PFSK-1 (cell line): Measurements from ENCODE around the gene LBX1.

ENCODE experiments used
- FOXP2 ChIP-seq: optimal IDR thresholded peaks from 2 replicates; pipeline ENCODE3; 2011; ENCODE audit warnings: borderline replicate concordance, control low read depth, inconsistent platforms; ENCODE audit not compliant: insufficient read depth; ENCODE audit errors: extremely low read length, extremely low read depth
- POLR2AphosphoS5 ChIP-seq: IDR thresholded peaks from 2 replicates; pipeline ENCODE4 v1.6.1; 2012; ENCODE audit warnings: low read depth, mild to moderate bottlenecking, control low read depth, low read length, moderate library complexity
- SIN3A ChIP-seq: IDR thresholded peaks from 2 replicates; pipeline ENCODE4 v1.6.1; 2012; ENCODE audit warnings: mild to moderate bottlenecking, low read length, moderate library complexity, borderline replicate concordance; ENCODE audit not compliant: insufficient read depth
- TAF1 ChIP-seq: IDR thresholded peaks from 2 replicates; pipeline ENCODE4 v1.6.1; 2012; ENCODE audit warnings: low read length, control low read depth, borderline replicate concordance; ENCODE audit not compliant: insufficient read depth
- TF ChIP-seq, protein P1 (sequence below), 2 experiments: IDR thresholded peaks; 2 replicates each; pipeline versions ENCODE4 v1.6.1 to v1.8.0; 2011 to 2012; ENCODE audit warnings: low read depth in 2 of 2, low read length in 2 of 2, control low read depth in 1 of 2, inconsistent platforms in 1 of 2, mild to moderate bottlenecking in 1 of 2, moderate library complexity in 1 of 2; ENCODE audit not compliant: insufficient read depth in 1 of 2

Gene LBX1

DNA sequence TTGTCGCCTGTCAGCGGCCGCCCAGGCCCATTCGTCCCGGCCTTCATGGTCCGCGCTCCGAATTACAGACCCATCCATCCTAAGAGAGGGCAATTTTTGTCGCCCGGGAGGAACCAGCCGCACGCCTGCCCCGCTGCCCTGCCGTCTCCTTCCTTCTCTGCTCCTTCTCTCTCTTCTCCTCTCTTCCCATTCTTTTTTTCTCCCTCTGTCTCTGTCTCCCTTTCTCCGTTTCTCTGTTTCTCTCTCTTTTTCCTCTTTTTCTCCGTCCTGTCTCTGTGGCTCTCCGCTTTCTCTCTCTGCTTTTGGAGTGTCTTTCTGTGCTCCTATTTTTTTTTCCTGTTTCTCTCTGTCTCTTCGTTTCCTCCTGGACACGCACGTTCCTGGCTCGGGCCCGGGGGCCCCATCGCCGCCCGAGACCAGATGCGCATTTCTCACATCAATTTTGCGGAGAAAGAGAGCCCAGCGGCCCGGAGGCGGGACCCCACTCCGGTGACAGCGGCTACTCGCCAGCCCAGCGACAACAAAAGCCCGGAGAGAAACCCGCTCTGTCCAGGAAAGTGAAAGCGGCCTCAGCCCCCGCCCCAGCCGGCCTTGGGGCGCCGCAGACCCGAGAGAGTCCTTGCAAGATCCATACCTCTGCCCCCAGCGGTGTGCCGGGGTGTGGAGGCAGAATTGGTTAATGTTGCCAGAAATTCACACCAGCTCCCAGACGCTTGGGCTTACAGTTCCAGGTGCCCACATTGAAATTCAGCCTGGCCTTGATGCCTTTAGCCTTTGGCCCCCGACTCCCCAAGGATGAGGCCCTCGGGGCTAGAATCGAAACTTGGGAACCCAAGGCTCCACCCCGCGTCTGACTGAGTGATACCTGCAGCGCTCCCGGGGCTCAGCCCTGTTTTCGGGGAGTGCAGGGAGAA, 4.1 kb downstream of the LBX1 start:
- TF ChIP-seq TAF1 (no peak), FOXP2 (no peak), SIN3A (no peak), POLR2AphosphoS5 (no peak)
- TF ChIP-seq, protein P1, sequence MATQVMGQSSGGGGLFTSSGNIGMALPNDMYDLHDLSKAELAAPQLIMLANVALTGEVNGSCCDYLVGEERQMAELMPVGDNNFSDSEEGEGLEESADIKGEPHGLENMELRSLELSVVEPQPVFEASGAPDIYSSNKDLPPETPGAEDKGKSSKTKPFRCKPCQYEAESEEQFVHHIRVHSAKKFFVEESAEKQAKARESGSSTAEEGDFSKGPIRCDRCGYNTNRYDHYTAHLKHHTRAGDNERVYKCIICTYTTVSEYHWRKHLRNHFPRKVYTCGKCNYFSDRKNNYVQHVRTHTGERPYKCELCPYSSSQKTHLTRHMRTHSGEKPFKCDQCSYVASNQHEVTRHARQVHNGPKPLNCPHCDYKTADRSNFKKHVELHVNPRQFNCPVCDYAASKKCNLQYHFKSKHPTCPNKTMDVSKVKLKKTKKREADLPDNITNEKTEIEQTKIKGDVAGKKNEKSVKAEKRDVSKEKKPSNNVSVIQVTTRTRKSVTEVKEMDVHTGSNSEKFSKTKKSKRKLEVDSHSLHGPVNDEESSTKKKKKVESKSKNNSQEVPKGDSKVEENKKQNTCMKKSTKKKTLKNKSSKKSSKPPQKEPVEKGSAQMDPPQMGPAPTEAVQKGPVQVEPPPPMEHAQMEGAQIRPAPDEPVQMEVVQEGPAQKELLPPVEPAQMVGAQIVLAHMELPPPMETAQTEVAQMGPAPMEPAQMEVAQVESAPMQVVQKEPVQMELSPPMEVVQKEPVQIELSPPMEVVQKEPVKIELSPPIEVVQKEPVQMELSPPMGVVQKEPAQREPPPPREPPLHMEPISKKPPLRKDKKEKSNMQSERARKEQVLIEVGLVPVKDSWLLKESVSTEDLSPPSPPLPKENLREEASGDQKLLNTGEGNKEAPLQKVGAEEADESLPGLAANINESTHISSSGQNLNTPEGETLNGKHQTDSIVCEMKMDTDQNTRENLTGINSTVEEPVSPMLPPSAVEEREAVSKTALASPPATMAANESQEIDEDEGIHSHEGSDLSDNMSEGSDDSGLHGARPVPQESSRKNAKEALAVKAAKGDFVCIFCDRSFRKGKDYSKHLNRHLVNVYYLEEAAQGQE (IDR thresholded peaks at IDR 0.05; ENCODE audit: insufficient read depth in 1 of 2, low read depth in 2 of 2, low read length in 2 of 2): no peak

DNA sequence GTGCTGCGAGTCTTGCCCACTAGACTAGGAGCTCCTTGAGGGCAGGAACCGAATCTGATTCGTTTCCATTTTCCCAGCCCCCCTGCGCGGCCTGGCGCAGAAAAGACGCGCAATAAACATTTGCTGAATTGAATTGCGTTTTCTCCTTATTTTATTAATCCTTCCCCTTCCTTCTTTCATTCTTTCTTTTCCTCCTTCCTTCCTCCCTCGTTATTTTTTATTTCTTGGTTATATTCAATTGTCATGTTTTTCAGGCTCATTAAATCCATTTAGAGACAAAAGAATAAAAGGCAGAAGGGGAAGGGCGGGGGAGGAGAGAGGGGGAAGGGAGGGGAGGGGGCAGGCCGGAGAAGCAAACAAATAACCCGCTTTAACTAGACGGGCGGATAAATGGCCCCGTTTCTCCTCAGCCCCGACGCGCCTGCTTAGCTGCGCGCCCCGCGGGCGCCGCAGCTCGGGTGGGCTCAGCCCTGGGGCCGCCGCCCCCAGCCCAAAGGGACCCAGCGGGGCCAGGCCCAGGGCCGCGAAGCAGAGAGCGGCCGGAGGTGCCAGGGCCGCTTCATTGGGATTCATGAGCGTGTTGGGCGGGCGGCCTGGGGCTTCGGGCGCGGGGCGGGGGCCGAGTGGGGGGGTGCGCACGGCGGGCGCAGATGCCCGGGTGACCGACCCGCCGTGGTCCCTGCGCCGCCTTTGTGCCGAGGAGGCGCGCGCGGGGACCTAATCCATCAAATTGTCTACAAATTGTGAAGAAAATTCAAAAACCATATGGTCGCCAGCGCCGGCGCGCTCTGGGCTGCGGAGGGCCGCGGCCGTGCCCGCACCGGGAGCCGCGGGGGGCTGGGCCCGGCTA, 5.0 kb downstream of the LBX1 start:
- TF ChIP-seq, protein P1 (IDR thresholded peaks at IDR 0.05; ENCODE audit: insufficient read depth in 1 of 2, low read depth in 2 of 2, low read length in 2 of 2): no peak
- no peak for TF ChIP-seq TAF1
- no peak for TF ChIP-seq FOXP2
- TF ChIP-seq SIN3A: no peak
- no peak for TF ChIP-seq POLR2AphosphoS5

DNA sequence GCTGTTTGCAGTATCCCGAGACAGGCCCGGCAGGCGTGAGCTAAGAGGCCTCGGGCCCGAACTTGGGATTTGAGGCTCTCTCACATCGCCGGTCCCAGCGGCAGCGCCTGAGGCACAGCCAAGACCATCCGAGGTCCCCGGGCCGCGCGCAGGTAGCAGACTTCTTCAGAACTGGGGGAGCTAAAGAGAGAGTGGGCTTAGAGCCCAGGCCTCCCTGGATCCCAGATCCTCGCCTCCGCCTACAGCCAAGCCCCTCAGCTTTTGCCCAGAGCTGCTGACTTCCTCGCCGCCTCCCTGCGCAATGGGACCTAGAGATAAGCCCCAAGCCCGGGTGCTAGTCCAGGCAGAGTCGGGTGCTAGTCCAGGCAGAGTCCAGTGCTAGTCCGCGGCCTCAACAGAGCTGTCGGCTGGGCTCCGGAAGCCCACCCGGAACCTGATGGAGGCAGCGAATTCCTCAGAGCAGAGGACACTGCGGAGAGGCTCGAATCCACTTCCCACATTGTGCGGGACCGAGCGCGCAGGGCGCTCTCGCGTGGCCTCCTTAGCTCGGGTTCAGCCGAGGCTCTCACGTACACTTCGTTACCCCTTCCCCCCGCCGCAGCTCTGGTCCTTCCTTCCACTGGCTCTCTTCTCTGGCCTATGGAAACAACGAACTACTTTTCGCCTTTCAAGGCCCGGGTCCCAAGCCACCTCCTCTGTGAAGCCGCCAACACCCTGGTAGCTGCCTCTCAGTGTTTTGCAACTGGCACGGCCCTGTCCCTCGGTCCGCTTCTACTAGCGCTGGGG, 5.8 kb downstream of the LBX1 start:
- TF ChIP-seq FOXP2 (no peak), POLR2AphosphoS5 (no peak), SIN3A (no peak), TAF1 (no peak)
- TF ChIP-seq, protein P1 (IDR thresholded peaks at IDR 0.05; ENCODE audit: insufficient read depth in 1 of 2, low read depth in 2 of 2, low read length in 2 of 2): no peak

DNA sequence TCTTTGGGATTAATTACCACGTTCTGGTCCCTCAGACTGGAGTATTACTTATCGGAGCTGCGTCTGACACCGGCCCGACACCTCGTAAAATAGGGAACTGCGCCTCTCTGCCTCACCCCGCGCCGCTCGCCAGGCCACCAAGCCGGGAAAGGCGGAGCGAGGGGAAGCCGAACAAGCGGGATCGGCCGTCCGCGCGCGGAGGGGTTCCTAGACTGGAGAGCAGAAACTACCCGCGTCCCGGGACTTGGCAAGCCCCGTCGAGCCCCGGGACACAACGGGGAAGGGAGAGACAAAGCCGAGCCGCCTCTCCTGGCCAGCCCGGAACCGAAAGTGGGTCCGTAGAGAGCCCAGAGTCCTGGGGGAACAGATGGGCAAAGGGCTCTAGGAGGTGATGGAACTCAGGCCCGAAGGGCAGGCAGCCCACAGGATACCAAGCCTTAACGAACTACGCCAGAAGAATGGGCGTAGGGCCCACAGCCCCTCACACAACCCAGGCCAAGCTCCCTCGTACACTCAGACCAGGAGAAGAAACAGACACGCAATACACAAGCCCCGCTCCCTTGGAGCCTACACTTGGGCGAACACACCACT, 6.5 kb downstream of the LBX1 start:
- no peak for TF ChIP-seq POLR2AphosphoS5
- TF ChIP-seq, protein P1 (IDR thresholded peaks at IDR 0.05; ENCODE audit: insufficient read depth in 1 of 2, low read depth in 2 of 2, low read length in 2 of 2): no peak
- no peak for TF ChIP-seq FOXP2
- no peak for TF ChIP-seq TAF1
- TF ChIP-seq SIN3A: no peak
